K562 (cell line): ENCODE measurements around the gene FOS. TPM values are rescaled to one million over a fixed set of nuclear protein-coding genes. Genes with fewer than 3 reads are reported as not detected.
A peak's percentile ranks its signal among the peaks of the same experiment; 100 is the strongest.

Source experiments
- ATAC-seq: fragments of 200-7000 bp; cut with Tn5 transposase; 3 replicates; pipeline ENCODE4 v1.9.1; 2020; ENCODE audit warnings: moderate library complexity
- BruUV-seq: library from RNA; stranded (reverse); fragments of 400-500 nt; replicated peaks from 2 replicates; lab custom pipeline; 2021; lab: Mats Ljungman, UMichigan
- CTCF ChIA-PET: fragments of 300-600 bp; formaldehyde crosslinking; extraction: SDS; loops from one replicate; lab custom pipeline; 2021; ENCODE audit warnings: low intra/inter-chr PET ratio; lab: Yijun Ruan, JAX
- POLR2A ChIA-PET: fragments of 300-600, 350-650 bp; sonication (Branson Sonifier 250); formaldehyde crosslinking; extraction: SDS; loops from one replicate; lab custom pipeline; 2021; ENCODE audit warnings: antibody characterized with exemption, inconsistent platforms; lab: Yijun Ruan, JAX
- DNase-seq, 4 experiments: peaks; one replicate each; pipeline versions ENCODE4 v3.0.0 to v3.0.0-alpha.2; 2011 to 2018; ENCODE audit warnings: low spot score in 3 of 4, mixed read lengths in 3 of 4; ENCODE audit errors: extremely low read depth in 1 of 4
- FAIRE-seq: peaks from 2 replicates; lab custom pipeline; 2011; peaks lifted over from hg19 to GRCh38; lab: Jason Lieb, UNC
- H2AFZ ChIP-seq: 2 replicates; pipeline ENCODE4 v1.6.0; 2011; ENCODE audit warnings: low read depth, low read length, control low read depth, inconsistent platforms
- H3K27ac ChIP-seq: fragments of 200-600 bp; 3 replicates; pipeline ENCODE4 v1.8.0; 2011; ENCODE audit warnings: low read depth, mild to moderate bottlenecking, control low read depth, inconsistent platforms, low read length, moderate library complexity, mixed read lengths; ENCODE audit errors: extremely low read depth
- H3K27me3 ChIP-seq, 2 experiments: fragments of 300-600 bp in 1 of 2; 2 replicates in 1 of 2; 3 replicates in 1 of 2; pipeline versions ENCODE4 v1.6.0 to v1.8.0; 2011; ENCODE audit warnings: inconsistent platforms in 2 of 2, low read length in 2 of 2, mild to moderate bottlenecking in 1 of 2, mixed read lengths in 1 of 2, moderate library complexity in 1 of 2; ENCODE audit not compliant: control insufficient read depth in 2 of 2, insufficient read depth in 2 of 2
- H3K36me3 ChIP-seq: fragments of 300-600 bp; 3 replicates; pipeline ENCODE4 v1.8.0; 2011; ENCODE audit warnings: mild to moderate bottlenecking, low read length, inconsistent platforms; ENCODE audit not compliant: control insufficient read depth, insufficient read depth
- H3K4me1 ChIP-seq, 2 experiments: fragments of 200-600 bp in 1 of 2; replicated peaks in 1 of 2; 2 replicates in 1 of 2; 3 replicates in 1 of 2; pipeline versions ENCODE4 v1.5.1 to v1.8.0; 2011; ENCODE audit warnings: inconsistent platforms in 2 of 2, low read length in 2 of 2, mild to moderate bottlenecking in 1 of 2, mixed read lengths in 1 of 2, moderate library complexity in 1 of 2; ENCODE audit not compliant: control insufficient read depth in 2 of 2, insufficient read depth in 2 of 2
- H3K4me2 ChIP-seq: 2 replicates; pipeline ENCODE4 v1.6.1; 2011; ENCODE audit warnings: low read length, control low read depth, inconsistent platforms, mixed read lengths; ENCODE audit not compliant: insufficient read depth
- H3K4me3 ChIP-seq: fragments of 200-600 bp; sonication (generic), shearing (Covaris generic); 2 replicates; pipeline ENCODE4 v1.5.1; 2016; ENCODE audit warnings: control low read depth, inconsistent platforms
- H3K79me2 ChIP-seq: fragments of 200-600 bp; 3 replicates; pipeline ENCODE4 v1.8.0; 2011; ENCODE audit warnings: low read length, inconsistent platforms; ENCODE audit not compliant: control insufficient read depth, insufficient read depth
- H3K9ac ChIP-seq, 2 experiments: 2 replicates each; pipeline versions ENCODE4 v1.6.0 to v1.6.1; 2011; ENCODE audit warnings: low read depth in 2 of 2, low read length in 2 of 2, control low read depth in 1 of 2, inconsistent platforms in 1 of 2, mild to moderate bottlenecking in 1 of 2, mixed read lengths in 1 of 2; ENCODE audit not compliant: insufficient read depth in 1 of 2
- H3K9me1 ChIP-seq: one replicate; pipeline ENCODE4 v1.6.0; 2011; ENCODE audit warnings: inconsistent platforms, mild to moderate bottlenecking, low read length, moderate library complexity; ENCODE audit not compliant: control insufficient read depth, insufficient read depth
- H3K9me3 ChIP-seq: replicated peaks from 2 replicates; pipeline ENCODE4 v1.5.1; 2011; ENCODE audit warnings: low read depth, low read length, inconsistent platforms; ENCODE audit not compliant: control insufficient read depth, insufficient read depth
- H4K20me1 ChIP-seq: replicated peaks from 2 replicates; pipeline ENCODE4 v1.6.1; 2011; ENCODE audit warnings: low read length, inconsistent platforms, mixed read lengths; ENCODE audit not compliant: control insufficient read depth, insufficient read depth
- NBN ChIP-seq: fragments of 450-650 bp; IDR thresholded peaks from 2 replicates; pipeline ENCODE4 v1.6.1; 2016; ENCODE audit warnings: low read depth, mild to moderate bottlenecking
- SIN3A ChIP-seq, 2 experiments: fragments of 150-350 bp in 1 of 2; IDR thresholded peaks; 2 replicates each; pipeline ENCODE4 v1.6.1; 2011 to 2016; ENCODE audit warnings: borderline replicate concordance in 2 of 2, low read depth in 2 of 2, low read length in 2 of 2, mild to moderate bottlenecking in 2 of 2, moderate library complexity in 2 of 2; ENCODE audit not compliant: control insufficient read depth in 1 of 2
- YY1 ChIP-seq, 3 experiments: IDR thresholded peaks; 2 replicates each; pipeline ENCODE4 v1.6.1; 2011; ENCODE audit warnings: low read length in 2 of 3, mild to moderate bottlenecking in 2 of 3, moderate library complexity in 2 of 3, borderline replicate concordance in 1 of 3, control low read depth in 1 of 3, low read depth in 1 of 3; ENCODE audit not compliant: insufficient read depth in 3 of 3, insufficient replicate concordance in 2 of 3, control insufficient read depth in 1 of 3, insufficient read length in 1 of 3; ENCODE audit errors: extremely low read depth in 1 of 3
- ZKSCAN3 ChIP-seq: fragments of 250-450 bp; sonication (Bioruptor Pico); IDR thresholded peaks from 2 replicates; pipeline ENCODE4 v1.4.0; 2020
- ZNF3 ChIP-seq: fragments of 250-450 bp; sonication (Bioruptor Pico); IDR thresholded peaks from 2 replicates; pipeline ENCODE4 v1.5.0; 2021; ENCODE audit warnings: mild to moderate bottlenecking, moderate library complexity
- WGBS: fragments of 100-300 bp; shearing (Covaris generic); methylation state at CpG from one replicate; pipeline ENCODE4 v1.1.6; 2016; ENCODE audit warnings: low coverage, mixed read lengths; ENCODE audit not compliant: insufficient coverage; ENCODE audit errors: missing lambda C conversion rate; 5-methylcytosine and 5-hydroxymethylcytosine counted together
- in situ Hi-C: fragments of 300-500 bp; cut with MboI; formaldehyde crosslinking; loops from 4 replicates; pipeline ENCODE4 v1.15.0; 2018; ENCODE audit warnings: inconsistent platforms, mixed read lengths
- intact Hi-C: fragments of 100-400 bp; cut with micrococcal nuclease; formaldehyde crosslinking; loops from 2 replicates; pipeline ENCODE4 v1.14.2; 2022
- polyA plus RNA-seq, 8 experiments: library from polyadenylated mRNA; depleted of rRNA in 4 of 8; stranded (reverse) in 5 of 8; unstranded in 3 of 8; fragments of >200 nt; fragmentation: Nextera tagmentation in 2 of 8; fragmentation: Illumina TruSeq in 1 of 8; extraction: Ambion mirVana in 2 of 8; extraction: Trizol in 1 of 8; gene quantifications; 2 replicates each; pipeline versions ENCODE4 v1.2.1 to v1.2.3, GENCODE V29; 2011 to 2014; ENCODE audit warnings: inconsistent platforms in 1 of 8, missing spikeins in 1 of 8
- total RNA-seq, 7 experiments: library from RNA; depleted of rRNA in 6 of 7; stranded (reverse); fragments of >200 nt in 6 of 7; fragmentation: Illumina TruSeq in 2 of 7; extraction: Trizol in 2 of 7; gene quantifications; 2 replicates each; pipeline versions ENCODE4 v1.2.1 to v1.2.3, GENCODE V29; 2011 to 2021; ENCODE audit warnings: low replicate concordance in 1 of 7
- TF ChIP-seq, protein P1 (sequence below): sonication (generic); formaldehyde crosslinking; IDR thresholded peaks from 2 replicates; pipeline ENCODE4 v1.8.1; 2023; ENCODE audit warnings: mild to moderate bottlenecking, missing genetic modification reagents
- TF ChIP-seq, protein P2 (sequence below), 2 experiments: fragments of 450-650 bp; IDR thresholded peaks; 2 replicates each; pipeline ENCODE4 v1.6.1; 2016; ENCODE audit warnings: mild to moderate bottlenecking in 2 of 2, borderline replicate concordance in 1 of 2, low read depth in 1 of 2, moderate library complexity in 1 of 2

FOS gene
- total and polyA plus RNA-seq, 9 of the 15 experiments (the other 6 are each of a cell fraction or from before 2014, with no cell fraction given) = 0.54 to 13.8 (median 8.9) TPM

DNA sequence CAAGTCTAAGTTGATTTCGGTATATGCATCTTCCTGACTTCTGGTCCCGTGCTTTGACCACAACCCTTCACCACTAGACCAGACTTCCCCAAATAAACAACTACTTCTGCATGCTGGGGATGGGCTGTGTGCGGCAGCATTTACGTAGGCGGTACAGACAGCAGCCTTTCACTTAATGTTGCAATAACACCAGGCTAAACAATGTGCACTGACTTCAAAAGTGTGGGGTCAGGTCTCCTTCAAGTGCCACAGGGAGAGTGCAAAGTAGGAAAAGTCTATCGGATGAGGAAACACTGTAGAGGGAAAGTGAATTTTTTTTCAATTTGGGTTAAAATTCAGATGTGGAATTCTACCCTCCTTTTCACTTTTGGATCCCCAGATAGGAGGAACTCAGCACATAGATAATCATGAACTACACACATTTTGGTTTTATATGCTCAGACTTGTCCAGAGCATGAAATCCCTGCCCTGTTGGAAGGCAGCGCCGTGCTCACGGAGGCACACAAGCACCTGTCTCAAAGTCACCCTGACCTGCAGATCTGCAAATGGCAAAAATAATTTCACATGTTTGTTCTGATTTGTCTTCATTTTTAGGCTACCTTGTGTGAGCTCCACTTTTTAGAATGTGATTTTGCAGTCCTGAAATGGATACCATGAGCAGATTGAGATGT is 3.6 kb upstream of the FOS start:
- Histone ChIP-seq H3K36me3 (peaks cover 3% of the 10 kb centered on the region; the same call in 1 of the 3 replicates), H2AFZ (no peak overlapping the region), H3K27ac (no peak overlapping the region), H3K9me3 (no peaks in the 10 kb centered on the region), H3K4me2 (no peak overlapping the region), H3K4me1 (peaks cover 8 to 29% of the 10 kb centered on the region in 2 experiments; a peak in 4 of 5 replicates), H4K20me1 (peaks cover 10% of the 10 kb centered on the region; the same call in 1 of the 2 replicates), H3K27me3 (no peaks in the 10 kb centered on the region), H3K9ac (no peak overlapping the region), H3K9me1 (no peaks in the 10 kb centered on the region), H3K79me2 (peaks cover 5% of the 10 kb centered on the region; the same call in 1 of the 3 replicates), H3K4me3 (no peak overlapping the region)
- ChIA-PET CTCF (no interaction called here), POLR2A (interaction anchor here (0.5 to 0.6 kb wide), 2 partner anchors 16 kb away, joined by 3 to 4 read pairs; no protein-coding TSS in a partner anchor)
- no peak for ATAC-seq
- DNase-seq = no peak
- no peak for FAIRE-seq
- in situ Hi-C loops (no loop called here), intact Hi-C loops (no loop called here)
- 40% methylated on average over 8 of the region's 9 CpGs for WGBS
- BruUV-seq = no TSS peak
- TF ChIP-seq NBN (no peak), YY1 (IDR thresholded peaks at IDR 0.05; ENCODE audit: borderline replicate concordance in 1 of 3, control insufficient read depth in 1 of 3, extremely low read depth in 1 of 3, insufficient read depth in 3 of 3, insufficient read length in 1 of 3, insufficient replicate concordance in 2 of 3, low read depth in 1 of 3, low read length in 2 of 3) (no peak), ZNF3 (CRISPR knock-in tag) (no peak), SIN3A (IDR thresholded peaks at IDR 0.05; ENCODE audit: borderline replicate concordance in 2 of 2, control insufficient read depth in 1 of 2, low read depth in 2 of 2, low read length in 2 of 2) (no peak), ZKSCAN3 (no peak)
- TF ChIP-seq, protein P1, sequence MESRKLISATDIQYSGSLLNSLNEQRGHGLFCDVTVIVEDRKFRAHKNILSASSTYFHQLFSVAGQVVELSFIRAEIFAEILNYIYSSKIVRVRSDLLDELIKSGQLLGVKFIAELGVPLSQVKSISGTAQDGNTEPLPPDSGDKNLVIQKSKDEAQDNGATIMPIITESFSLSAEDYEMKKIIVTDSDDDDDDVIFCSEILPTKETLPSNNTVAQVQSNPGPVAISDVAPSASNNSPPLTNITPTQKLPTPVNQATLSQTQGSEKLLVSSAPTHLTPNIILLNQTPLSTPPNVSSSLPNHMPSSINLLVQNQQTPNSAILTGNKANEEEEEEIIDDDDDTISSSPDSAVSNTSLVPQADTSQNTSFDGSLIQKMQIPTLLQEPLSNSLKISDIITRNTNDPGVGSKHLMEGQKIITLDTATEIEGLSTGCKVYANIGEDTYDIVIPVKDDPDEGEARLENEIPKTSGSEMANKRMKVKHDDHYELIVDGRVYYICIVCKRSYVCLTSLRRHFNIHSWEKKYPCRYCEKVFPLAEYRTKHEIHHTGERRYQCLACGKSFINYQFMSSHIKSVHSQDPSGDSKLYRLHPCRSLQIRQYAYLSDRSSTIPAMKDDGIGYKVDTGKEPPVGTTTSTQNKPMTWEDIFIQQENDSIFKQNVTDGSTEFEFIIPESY (CRISPR knock-in tag) = no peak
- TF ChIP-seq, protein P2, sequence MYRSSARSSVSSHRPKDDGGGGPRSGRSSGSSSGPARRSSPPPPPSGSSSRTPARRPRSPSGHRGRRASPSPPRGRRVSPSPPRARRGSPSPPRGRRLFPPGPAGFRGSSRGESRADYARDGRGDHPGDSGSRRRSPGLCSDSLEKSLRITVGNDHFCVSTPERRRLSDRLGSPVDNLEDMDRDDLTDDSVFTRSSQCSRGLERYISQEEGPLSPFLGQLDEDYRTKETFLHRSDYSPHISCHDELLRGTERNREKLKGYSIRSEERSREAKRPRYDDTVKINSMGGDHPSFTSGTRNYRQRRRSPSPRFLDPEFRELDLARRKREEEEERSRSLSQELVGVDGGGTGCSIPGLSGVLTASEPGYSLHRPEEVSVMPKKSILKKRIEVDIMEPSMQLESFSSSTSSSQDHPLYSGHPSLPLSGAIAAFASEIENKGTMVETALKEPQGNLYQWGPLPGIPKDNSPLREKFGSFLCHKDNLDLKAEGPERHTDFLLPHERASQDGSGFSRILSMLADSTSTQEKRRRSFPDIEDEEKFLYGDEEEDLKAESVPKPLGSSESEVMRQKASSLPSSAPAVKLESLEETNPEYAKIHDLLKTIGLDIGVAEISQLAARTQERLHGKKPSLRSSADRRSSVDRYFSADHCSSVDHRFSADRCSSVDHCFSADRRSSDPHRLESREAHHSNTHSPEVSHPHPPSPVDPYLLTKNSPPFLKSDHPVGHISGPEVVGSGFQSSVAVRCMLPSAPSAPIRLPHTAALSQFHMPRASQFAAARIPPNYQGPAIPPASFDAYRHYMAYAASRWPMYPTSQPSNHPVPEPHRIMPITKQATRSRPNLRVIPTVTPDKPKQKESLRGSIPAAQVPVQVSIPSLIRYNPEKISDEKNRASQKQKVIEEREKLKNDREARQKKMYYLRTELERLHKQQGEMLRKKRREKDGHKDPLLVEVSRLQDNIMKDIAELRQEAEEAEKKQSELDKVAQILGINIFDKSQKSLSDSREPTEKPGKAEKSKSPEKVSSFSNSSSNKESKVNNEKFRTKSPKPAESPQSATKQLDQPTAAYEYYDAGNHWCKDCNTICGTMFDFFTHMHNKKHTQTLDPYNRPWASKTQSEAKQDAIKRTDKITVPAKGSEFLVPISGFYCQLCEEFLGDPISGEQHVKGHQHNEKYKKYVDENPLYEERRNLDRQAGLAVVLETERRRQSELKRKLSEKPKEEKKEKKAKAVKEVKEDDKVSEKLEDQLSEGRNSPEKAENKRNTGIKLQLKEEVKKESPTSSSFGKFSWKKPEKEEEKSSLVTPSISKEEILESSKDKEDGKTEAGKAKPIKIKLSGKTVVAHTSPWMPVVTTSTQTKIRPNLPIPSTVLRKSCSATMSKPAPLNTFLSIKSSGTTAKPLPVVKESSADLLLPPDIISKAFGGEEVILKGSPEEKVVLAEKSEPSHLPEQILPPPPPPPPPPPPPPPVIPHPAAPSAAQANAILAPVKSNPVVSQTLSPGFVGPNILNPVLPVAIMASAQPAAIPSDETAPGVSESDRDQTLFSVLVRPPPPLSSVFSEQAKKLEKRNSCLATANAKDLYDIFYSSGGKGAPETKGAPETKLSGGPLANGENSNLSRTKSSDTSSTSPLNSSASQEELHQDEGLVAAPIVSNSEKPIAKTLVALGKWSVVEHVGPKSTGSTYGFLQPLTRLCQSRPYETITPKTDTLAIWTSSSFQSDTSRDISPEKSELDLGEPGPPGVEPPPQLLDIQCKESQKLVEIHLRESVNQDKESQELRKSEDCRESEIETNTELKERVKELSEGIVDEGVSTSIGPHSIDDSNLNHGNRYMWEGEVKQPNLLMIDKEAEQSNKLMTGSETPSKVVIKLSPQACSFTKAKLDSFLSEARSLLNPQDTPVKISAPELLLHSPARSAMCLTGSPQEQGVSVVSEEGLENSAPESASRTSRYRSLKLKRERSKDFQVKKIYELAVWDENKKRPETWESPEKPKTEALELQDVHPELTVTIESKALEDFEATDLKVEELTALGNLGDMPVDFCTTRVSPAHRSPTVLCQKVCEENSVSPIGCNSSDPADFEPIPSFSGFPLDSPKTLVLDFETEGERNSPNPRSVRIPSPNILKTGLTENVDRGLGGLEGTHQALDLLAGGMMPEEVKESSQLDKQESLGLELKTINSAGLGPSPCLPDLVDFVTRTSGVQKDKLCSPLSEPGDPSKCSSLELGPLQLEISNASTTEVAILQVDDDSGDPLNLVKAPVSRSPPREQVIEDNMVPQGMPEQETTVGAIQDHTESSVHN (IDR thresholded peaks at IDR 0.05; ENCODE audit: borderline replicate concordance in 1 of 2, low read depth in 1 of 2) = 0 out of 4 replicates have a peak, but pooled peaks of 1 of the 2 experiments have one; percentile 28
